Keratinocyte (primary cell): Measurements from ENCODE around the gene STIM1. TPM values are rescaled to one million over a fixed set of nuclear protein-coding genes. Genes with fewer than 3 reads are reported as not detected.
A peak's percentile ranks its signal among the peaks of the same experiment; 100 is the strongest.

Source experiments
- DNase-seq: peaks from one replicate; pipeline ENCODE4 v3.0.0-alpha.2; 2011; ENCODE audit warnings: low read depth, missing footprints, low spot score
- FAIRE-seq: peaks from 2 replicates; lab custom pipeline; 2011; peaks lifted over from hg19 to GRCh38; lab: Jason Lieb, UNC
- H2AFZ ChIP-seq: 2 replicates; pipeline ENCODE4 v1.6.0; 2012; ENCODE audit warnings: low read length, control low read depth, inconsistent platforms; ENCODE audit not compliant: control insufficient read depth
- H3K27ac ChIP-seq: 2 replicates; pipeline ENCODE4 v1.5.1; 2011; ENCODE audit warnings: low read length; ENCODE audit not compliant: control insufficient read depth, insufficient read depth
- H3K27me3 ChIP-seq: 3 replicates; pipeline ENCODE4 v1.6.0; 2011; ENCODE audit warnings: low read length; ENCODE audit not compliant: control insufficient read depth, insufficient read depth; ENCODE audit errors: extremely low read depth
- H3K36me3 ChIP-seq, 2 experiments: 2 replicates in 1 of 2; 3 replicates in 1 of 2; pipeline ENCODE4 v1.5.1; 2011; ENCODE audit warnings: low read length in 2 of 2, mild to moderate bottlenecking in 1 of 2; ENCODE audit not compliant: control insufficient read depth in 2 of 2, insufficient read depth in 2 of 2; ENCODE audit errors: extremely low read depth in 1 of 2
- H3K4me1 ChIP-seq: 3 replicates; pipeline ENCODE4 v1.5.1; 2011; ENCODE audit warnings: low read length; ENCODE audit not compliant: control insufficient read depth, insufficient read depth; ENCODE audit errors: extremely low read depth
- H3K4me2 ChIP-seq: 3 replicates; pipeline ENCODE4 v1.6.0; 2011; ENCODE audit warnings: low read depth, low read length; ENCODE audit not compliant: control insufficient read depth, insufficient read depth; ENCODE audit errors: extremely low read depth
- H3K4me3 ChIP-seq, 3 experiments: fragments of 200-600 bp in 1 of 3; sonication (generic) in 1 of 3; 2 replicates in 2 of 3; 3 replicates in 1 of 3; pipeline ENCODE4 v1.5.1; 2011 to 2016; ENCODE audit warnings: low read length in 3 of 3, mild to moderate bottlenecking in 3 of 3, control low read depth in 2 of 3, inconsistent platforms in 1 of 3, low read depth in 1 of 3, mixed read lengths in 1 of 3, mixed run types in 1 of 3, moderate library complexity in 1 of 3; ENCODE audit not compliant: control insufficient read depth in 2 of 3, insufficient read depth in 2 of 3; ENCODE audit errors: extremely low read depth in 1 of 3
- H3K79me2 ChIP-seq: 2 replicates; pipeline ENCODE4 v1.6.0; 2012; ENCODE audit warnings: low read length; ENCODE audit not compliant: control insufficient read depth, insufficient read depth
- H3K9ac ChIP-seq: 3 replicates; pipeline ENCODE4 v1.6.0; 2011; ENCODE audit warnings: low read length; ENCODE audit not compliant: control insufficient read depth, insufficient read depth; ENCODE audit errors: extremely low read depth
- H3K9me1 ChIP-seq: 3 replicates; pipeline ENCODE4 v1.6.0; 2011; ENCODE audit warnings: low read length; ENCODE audit not compliant: control insufficient read depth, insufficient read depth; ENCODE audit errors: extremely low read depth
- H3K9me3 ChIP-seq: 2 replicates; pipeline ENCODE4 v1.5.1; 2012; ENCODE audit warnings: low read depth, low read length; ENCODE audit not compliant: control insufficient read depth
- H4K20me1 ChIP-seq: 3 replicates; pipeline ENCODE4 v1.6.0; 2011; ENCODE audit warnings: low read length; ENCODE audit not compliant: control insufficient read depth, insufficient read depth; ENCODE audit errors: extremely low read depth
- EZH2 ChIP-seq: IDR thresholded peaks from one replicate; pipeline ENCODE4 v1.6.1; 2012; ENCODE audit warnings: inconsistent platforms, mild to moderate bottlenecking, low read length, moderate library complexity
- dilution Hi-C: fragments of 300-500 bp; cut with MboI; formaldehyde crosslinking; loops from one replicate; pipeline ENCODE4 v1.7.0; 2020; ENCODE audit warnings: low sequenced_read_pairs; ENCODE audit not compliant: extremely low pct_ligation_motif_present
- polyA plus RNA-seq, 5 experiments: library from polyadenylated mRNA; depleted of rRNA in 3 of 5; stranded (reverse) in 3 of 5; stranded (forward) in 1 of 5; unstranded in 1 of 5; fragments of >200 nt; gene quantifications; 1 replicate in 1 of 5; 2 replicates in 3 of 5; 3 replicates in 1 of 5; pipeline versions ENCODE4 v1.2.1 to v1.2.3, GENCODE V29; 2011 to 2012; ENCODE audit warnings: missing spikeins in 2 of 5, low read depth in 1 of 5, low replicate concordance in 1 of 5
- TF ChIP-seq, protein P1 (sequence below), 3 experiments: IDR thresholded peaks in 1 of 3; conservative IDR thresholded peaks in 1 of 3; optimal IDR thresholded peaks in 1 of 3; 2 replicates in 2 of 3; 3 replicates in 1 of 3; pipeline versions ENCODE3 to v1.5.1; 2011; ENCODE audit warnings: low read length in 3 of 3, mild to moderate bottlenecking in 3 of 3, moderate library complexity in 2 of 3, control low read depth in 1 of 3, inconsistent platforms in 1 of 3; ENCODE audit not compliant: insufficient read depth in 2 of 3; ENCODE audit errors: extremely low read depth in 1 of 3

STIM1 gene
- polyA plus RNA-seq, 1 donor (not counting 4 experiments of a cell fraction or from before 2014, with no cell fraction given): 23.7 TPM

DNA sequence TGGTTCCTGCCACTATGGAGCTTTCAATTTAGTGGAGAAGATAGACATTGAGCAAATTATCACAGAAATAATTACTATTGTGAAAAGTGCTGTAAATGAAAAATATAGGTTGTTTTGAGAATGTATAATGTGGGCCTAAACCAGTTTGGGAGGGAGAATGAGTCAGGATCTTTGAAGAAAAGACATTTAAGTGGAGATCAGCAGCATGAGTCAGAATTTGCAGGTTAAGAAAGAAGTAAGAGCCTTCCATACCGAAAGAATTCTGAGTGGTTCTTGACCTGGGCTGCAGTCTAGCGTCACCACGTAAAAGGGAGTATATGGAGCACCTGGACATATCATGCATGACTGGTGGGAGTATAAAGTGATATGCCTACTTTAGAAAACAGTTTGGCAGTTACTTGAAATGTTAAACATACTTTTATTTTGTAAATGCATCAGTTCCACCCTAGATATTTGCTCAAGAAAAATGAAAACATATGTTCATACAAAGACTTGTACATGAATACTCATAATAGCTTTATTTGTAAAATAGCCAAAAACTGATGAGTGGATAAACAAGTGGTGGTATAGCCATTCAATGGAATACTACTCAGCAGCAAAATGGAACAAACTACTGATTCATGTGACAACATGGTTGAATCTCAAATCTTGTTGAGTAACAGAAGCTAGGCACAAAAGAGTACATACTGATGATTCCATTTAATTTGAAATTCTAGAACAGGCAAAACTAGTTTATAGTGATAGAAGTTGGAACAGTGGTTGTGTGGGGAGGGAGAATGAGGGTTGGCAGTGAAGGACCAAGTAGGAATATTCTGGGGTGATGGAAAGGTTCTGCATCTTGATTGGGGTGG lies 99.2 kb downstream of the STIM1 start:
- TF ChIP-seq, protein P1, sequence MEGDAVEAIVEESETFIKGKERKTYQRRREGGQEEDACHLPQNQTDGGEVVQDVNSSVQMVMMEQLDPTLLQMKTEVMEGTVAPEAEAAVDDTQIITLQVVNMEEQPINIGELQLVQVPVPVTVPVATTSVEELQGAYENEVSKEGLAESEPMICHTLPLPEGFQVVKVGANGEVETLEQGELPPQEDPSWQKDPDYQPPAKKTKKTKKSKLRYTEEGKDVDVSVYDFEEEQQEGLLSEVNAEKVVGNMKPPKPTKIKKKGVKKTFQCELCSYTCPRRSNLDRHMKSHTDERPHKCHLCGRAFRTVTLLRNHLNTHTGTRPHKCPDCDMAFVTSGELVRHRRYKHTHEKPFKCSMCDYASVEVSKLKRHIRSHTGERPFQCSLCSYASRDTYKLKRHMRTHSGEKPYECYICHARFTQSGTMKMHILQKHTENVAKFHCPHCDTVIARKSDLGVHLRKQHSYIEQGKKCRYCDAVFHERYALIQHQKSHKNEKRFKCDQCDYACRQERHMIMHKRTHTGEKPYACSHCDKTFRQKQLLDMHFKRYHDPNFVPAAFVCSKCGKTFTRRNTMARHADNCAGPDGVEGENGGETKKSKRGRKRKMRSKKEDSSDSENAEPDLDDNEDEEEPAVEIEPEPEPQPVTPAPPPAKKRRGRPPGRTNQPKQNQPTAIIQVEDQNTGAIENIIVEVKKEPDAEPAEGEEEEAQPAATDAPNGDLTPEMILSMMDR (optimal IDR thresholded peaks at IDR 0.05 in 1 of 3, IDR thresholded peaks at IDR 0.05 in 1 of 3, conservative IDR thresholded peaks at IDR 0.05 in 1 of 3; ENCODE audit: extremely low read depth in 1 of 3, insufficient read depth in 2 of 3, low read length in 3 of 3): no peak
- TF ChIP-seq EZH2: no peak
- H3K27me3 ChIP-seq: no peaks in the 10 kb centered on the region
- DNase-seq (no peak), FAIRE-seq (peak; percentile 95)
- peaks cover 41% of the 10 kb centered on the region for H3K4me1 ChIP-seq
- H3K4me3 ChIP-seq: peak overlapping the region in 1 of 3 experiments; percentile 16
- H3K9me1 ChIP-seq: no peaks in the 10 kb centered on the region
- peak overlapping the region; percentile 53 for H3K4me2 ChIP-seq
- no peak overlapping the region for H3K9ac ChIP-seq
- H3K9me3 ChIP-seq: no peaks in the 10 kb centered on the region
- peak overlapping the region; percentile 38 for H3K27ac ChIP-seq
- H3K79me2 ChIP-seq: peaks cover 3% of the 10 kb centered on the region
- H2AFZ ChIP-seq: no peak overlapping the region
- no peaks in the 10 kb centered on the region for H3K36me3 ChIP-seq
- H4K20me1 ChIP-seq: no peaks in the 10 kb centered on the region
- dilution Hi-C loops: loop anchor here (25.0 kb wide), 1 partner anchor 108 kb away; no protein-coding TSS in a partner anchor

DNA sequence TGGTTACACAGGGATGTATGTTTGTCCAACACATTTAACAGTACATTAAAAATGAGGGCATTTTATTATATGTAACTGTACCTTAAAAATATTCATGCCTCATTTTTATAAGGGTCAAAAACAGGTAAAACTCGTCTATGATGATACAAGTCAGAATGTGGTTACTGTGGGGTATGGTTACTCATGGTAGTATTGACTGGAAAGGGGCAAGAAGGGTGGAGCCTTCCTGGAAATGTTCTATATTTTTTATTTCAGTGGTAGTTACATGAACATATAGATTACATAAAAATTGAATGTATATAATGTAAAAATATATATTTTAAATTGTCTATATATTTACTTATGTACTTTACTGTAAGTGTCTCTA lies 99.8 kb downstream of the STIM1 start:
- Histone ChIP-seq H3K27ac (peak overlapping the region; percentile 38), H3K9me1 (no peaks in the 10 kb centered on the region), H3K36me3 (no peaks in the 10 kb centered on the region), H3K4me3 (peak overlapping the region in 1 of 3 experiments; percentile 16), H3K27me3 (no peaks in the 10 kb centered on the region), H4K20me1 (no peaks in the 10 kb centered on the region), H3K4me1 (peaks cover 47% of the 10 kb centered on the region), H3K4me2 (peak overlapping the region; percentile 53), H3K79me2 (peaks cover 3% of the 10 kb centered on the region), H2AFZ (no peak overlapping the region), H3K9ac (no peak overlapping the region), H3K9me3 (no peaks in the 10 kb centered on the region)
- no peak for DNase-seq
- FAIRE-seq: no peak
- no peak for TF ChIP-seq EZH2
- TF ChIP-seq, protein P1 (optimal IDR thresholded peaks at IDR 0.05 in 1 of 3, IDR thresholded peaks at IDR 0.05 in 1 of 3, conservative IDR thresholded peaks at IDR 0.05 in 1 of 3; ENCODE audit: extremely low read depth in 1 of 3, insufficient read depth in 2 of 3, low read length in 3 of 3): no peak
- dilution Hi-C loops: loop anchor here (25.0 kb wide), 1 partner anchor 107 kb away; no protein-coding TSS in a partner anchor
